Activated naive CD4-positive, alpha-beta T cell treated with anti-CD3 and anti-CD28 coated beads, Interleukin-2, amount 50 U/mL, for 72 hours (primary cell): ENCODE data around the gene AKR7A3. TPM values are rescaled to one million over a fixed set of nuclear protein-coding genes. Genes with fewer than 3 reads are reported as not detected.

Source experiments
- ATAC-seq, 2 donors: fragments of 150-1000 bp; cut with Tn5 transposase; 2 replicates each; pipeline ENCODE4 v1.10.0; 2021; ENCODE audit warnings: mild to moderate bottlenecking in 2 of 2, moderate library complexity in 2 of 2
- DNase-seq, 2 donors: peaks; one replicate each; pipeline ENCODE4 v3.0.0; 2021 to 2022; ENCODE audit warnings: low spot score in 2 of 2
- H3K27ac Mint-ChIP-seq, 2 donors: one replicate each; pipeline ENCODE4 v1.8.0; 2022; ENCODE audit warnings: mild to moderate bottlenecking in 2 of 2, mixed read lengths in 2 of 2
- H3K36me3 Mint-ChIP-seq, 2 donors: one replicate each; pipeline ENCODE4 v1.8.0; 2022; ENCODE audit warnings: mixed read lengths in 2 of 2
- H3K9me3 Mint-ChIP-seq, 2 donors: one replicate each; pipeline ENCODE4 v1.8.0; 2022; ENCODE audit warnings: mixed read lengths in 2 of 2
- total RNA-seq, 2 donors: library from RNA; stranded (reverse); gene quantifications; one replicate each; pipeline ENCODE4 v1.2.3, GENCODE V29; 2022

AKR7A3 gene
- total RNA-seq, 2 donors from 2014 or later: 0.68 to 0.93 TPM

GRCh38 chr1:19325368-19325957 is 36.9 kb upstream of the AKR7A3 start:
- Mint-ChIP-seq H3K36me3 (no peaks in the 10 kb centered on the region), H3K27ac (no peak overlapping the region), H3K9me3 (no peaks in the 10 kb centered on the region)
- ATAC-seq (no peak), DNase-seq (no peak)

GRCh38 chr1:19324665-19324990 is 36.1 kb upstream of the AKR7A3 start:
- Mint-ChIP-seq H3K27ac (no peak overlapping the region), H3K36me3 (no peaks in the 10 kb centered on the region), H3K9me3 (no peaks in the 10 kb centered on the region)
- DNase-seq (no peak), ATAC-seq (no peak)

- Mint-ChIP-seq H3K27ac (peak overlapping the region in 1 of 2 donors; percentile 35), H3K36me3 (no peaks in the 10 kb centered on the region), H3K9me3 (no peaks in the 10 kb centered on the region)
- no peak for ATAC-seq
- DNase-seq: no peak
Measured at GRCh38 chr1:19323987-19324664, 35.6 kb upstream of the AKR7A3 start.

- no peaks in the 10 kb centered on the region for H3K36me3 Mint-ChIP-seq
- H3K9me3 Mint-ChIP-seq: no peaks in the 10 kb centered on the region
- peak overlapping the region; percentile 53 to 63 for H3K27ac Mint-ChIP-seq
- DNase-seq (no peak), ATAC-seq (no peak)
Measured at GRCh38 chr1:19322481-19322880, 33.9 kb upstream of the AKR7A3 start.

- peak overlapping the region in 1 of 2 donors; percentile 26 for H3K27ac Mint-ChIP-seq
- no peaks in the 10 kb centered on the region for H3K36me3 Mint-ChIP-seq
- ATAC-seq (no peak), DNase-seq (no peak)
- H3K9me3 Mint-ChIP-seq: no peaks in the 10 kb centered on the region
Measured at GRCh38 chr1:19321071-19321470, 32.5 kb upstream of the AKR7A3 start.

- ATAC-seq (no peak), DNase-seq (no peak)
- H3K36me3 Mint-ChIP-seq: no peaks in the 10 kb centered on the region
- H3K27ac Mint-ChIP-seq: no peak overlapping the region
- no peaks in the 10 kb centered on the region for H3K9me3 Mint-ChIP-seq
Measured at GRCh38 chr1:19319196-19319595, 30.6 kb upstream of the AKR7A3 start.

- DNase-seq: no peak
- H3K36me3 Mint-ChIP-seq: no peaks in the 10 kb centered on the region
- H3K27ac Mint-ChIP-seq: no peak overlapping the region
- no peaks in the 10 kb centered on the region for H3K9me3 Mint-ChIP-seq
- no peak for ATAC-seq
Measured at GRCh38 chr1:19317126-19317910, 28.7 kb upstream of the AKR7A3 start.

- no peak for DNase-seq
- peaks cover 0 to 6% of the 10 kb centered on the region in 2 donors for H3K36me3 Mint-ChIP-seq
- no peak for ATAC-seq
- H3K9me3 Mint-ChIP-seq: no peaks in the 10 kb centered on the region
- no peak overlapping the region for H3K27ac Mint-ChIP-seq
Measured at GRCh38 chr1:19315378-19316198, 27.0 kb upstream of the AKR7A3 start.

GRCh38 chr1:19313961-19314882 is 25.7 kb upstream of the AKR7A3 start:
- peaks cover 0 to 6% of the 10 kb centered on the region in 2 donors for H3K36me3 Mint-ChIP-seq
- no peak overlapping the region for H3K27ac Mint-ChIP-seq
- no peak for DNase-seq
- H3K9me3 Mint-ChIP-seq: no peaks in the 10 kb centered on the region
- no peak for ATAC-seq

- Mint-ChIP-seq H3K27ac (peak overlapping the region in 1 of 2 donors; percentile 80), H3K9me3 (no peaks in the 10 kb centered on the region), H3K36me3 (peaks cover 0 to 6% of the 10 kb centered on the region in 2 donors)
- no peak for ATAC-seq
- no peak for DNase-seq
Measured at GRCh38 chr1:19313636-19313959, 25.0 kb upstream of the AKR7A3 start.

- Mint-ChIP-seq H3K36me3 (peaks cover 0 to 9% of the 10 kb centered on the region in 2 donors), H3K27ac (peak overlapping the region; percentile 51 to 80), H3K9me3 (no peaks in the 10 kb centered on the region)
- DNase-seq: no peak
- no peak for ATAC-seq
Measured at GRCh38 chr1:19312782-19313635, 24.4 kb upstream of the AKR7A3 start.

GRCh38 chr1:19311931-19312781 is 23.6 kb upstream of the AKR7A3 start, which contains the start of the genes AKR7A2 and SLC66A1:
Gene AKR7A2 (minus strand): TSS chr1:19312144. CDS start chr1:19312124, 20 bp downstream.
Gene SLC66A1 (plus strand): TSS chr1:19312326. CDS start chr1:19317678, 5,352 bp downstream.
- H3K36me3 Mint-ChIP-seq: peaks cover 0 to 16% of the 10 kb centered on the region in 2 donors
- H3K9me3 Mint-ChIP-seq: no peaks in the 10 kb centered on the region
- H3K27ac Mint-ChIP-seq: peak within 1 kb of the TSS; percentile 80
- DNase-seq: peak; percentile 95 to 96
- peak; percentile 93 to 98 for ATAC-seq

GRCh38 chr1:19311503-19311930 is 22.9 kb upstream of the AKR7A3 start:
- peak; percentile 28 to 29 for ATAC-seq
- Mint-ChIP-seq H3K27ac (peak overlapping the region; percentile 57 to 80), H3K36me3 (peaks cover 0 to 16% of the 10 kb centered on the region in 2 donors), H3K9me3 (no peaks in the 10 kb centered on the region)
- DNase-seq: peak in 1 of 2 donors; percentile 65
